Stimulated activated CD8-positive, alpha-beta memory T cell treated with anti-CD3 and anti-CD28 coated beads, Interleukin-7, amount 100 ng/mL, for 4 hours (primary cell): ENCODE data around the gene RFTN1.
"Not testable (repeated sequence)": the region's sequence is repeated elsewhere in the genome, so short reads cannot be mapped to it uniquely, and the experiment has no call there.

Source experiments
- DNase-seq, 2 donors: peaks; one replicate each; pipeline ENCODE4 v3.0.0-alpha.2; 2020; ENCODE audit warnings: low read depth in 2 of 2

The RFTN1 gene

GRCh38 chr3:16330351-16330750 is 183.1 kb downstream of the RFTN1 start:
- DNase-seq: no peak

GRCh38 chr3:16329826-16330129 is 183.7 kb downstream of the RFTN1 start:
- no peak for DNase-seq

- DNase-seq: no peak
Measured at GRCh38 chr3:16329036-16329825, 184.3 kb downstream of the RFTN1 start.

GRCh38 chr3:16328124-16328523 is 185.4 kb downstream of the RFTN1 start:
- no peak for DNase-seq

- no peak for DNase-seq
Measured at GRCh38 chr3:16326724-16327349, 186.7 kb downstream of the RFTN1 start.

- DNase-seq: no peak
Measured at GRCh38 chr3:16325850-16326249, 187.6 kb downstream of the RFTN1 start.

- no peak for DNase-seq
Measured at GRCh38 chr3:16323737-16324136, 189.8 kb downstream of the RFTN1 start.

- DNase-seq: no peak
Measured at GRCh38 chr3:16322189-16322588, 191.3 kb downstream of the RFTN1 start.

GRCh38 chr3:16320711-16321110 is 192.8 kb downstream of the RFTN1 start:
- no peak for DNase-seq

- DNase-seq: no peak
Measured at GRCh38 chr3:16319723-16320122, 193.8 kb downstream of the RFTN1 start.

- peak; percentile 66 to 82 for DNase-seq
Measured at GRCh38 chr3:16319307-16319706, 194.2 kb downstream of the RFTN1 start.

GRCh38 chr3:16318176-16318575 is 195.3 kb downstream of the RFTN1 start:
- DNase-seq: no peak

- DNase-seq: no peak
Measured at GRCh38 chr3:16317561-16317945, 195.9 kb downstream of the RFTN1 start.

GRCh38 chr3:16316847-16317560 is 196.5 kb downstream of the RFTN1 start:
- DNase-seq: no peak

GRCh38 chr3:16316396-16316795 is 197.1 kb downstream of the RFTN1 start:
- DNase-seq: no peak

- no peak for DNase-seq
Measured at GRCh38 chr3:16315623-16316022, 197.9 kb downstream of the RFTN1 start.

GRCh38 chr3:16313886-16314645 is 199.4 kb downstream of the RFTN1 start:
- DNase-seq: no peak

- DNase-seq: no peak
Measured at GRCh38 chr3:16311960-16312451, 201.5 kb downstream of the RFTN1 start.

- DNase-seq: not testable (repeated sequence)
Measured at GRCh38 chr3:16310486-16310885, 203.0 kb downstream of the RFTN1 start.

GRCh38 chr3:16309558-16309957 is 203.9 kb downstream of the RFTN1 start:
- peak; percentile 24 to 38 for DNase-seq

- DNase-seq: no peak
Measured at GRCh38 chr3:16308727-16309126, 204.8 kb downstream of the RFTN1 start.
